ENCODE data around the gene RPSA. TPM values are rescaled to one million over a fixed set of nuclear protein-coding genes. Genes with fewer than 3 reads are reported as not detected.

RPSA gene
- total and polyA plus RNA-seq, 2 experiments from 2014 or later = 406 to 1,590 TPM

- Histone ChIP-seq H3K9me3 (ENCODE audit: low read depth) (no peaks in the 10 kb centered on the region), H3K4me2 (ENCODE audit: unreplicated experiment) (peak overlapping the region; percentile 81), H3K9me2 (ENCODE audit: insufficient read depth) (no peaks in the 10 kb centered on the region), H3K9ac (peak overlapping the region; percentile 95), H3K4me1 (ENCODE audit: insufficient read depth) (peaks cover 27% of the 10 kb centered on the region), H3K4me3 (peak overlapping the region; percentile 86), H3F3A (ENCODE audit: insufficient read depth) (peaks cover 34% of the 10 kb centered on the region), H3K27ac (peak overlapping the region; percentile 81), H3K36me3 (ENCODE audit: low read depth) (peaks cover 27% of the 10 kb centered on the region), H3K79me2 (ENCODE audit: insufficient read depth) (peaks cover 41% of the 10 kb centered on the region), H2AFZ (peak overlapping the region; percentile 87), H4K20me1 (ENCODE audit: insufficient read depth) (peaks cover 7% of the 10 kb centered on the region; the same call in 1 of the 2 replicates), H3K27me3 (replicated peaks; ENCODE audit: insufficient read depth) (no peaks in the 10 kb centered on the region)
- 63 to 64% methylated on average over 13 of the region's 13 CpGs for WGBS, 2 experiments (ENCODE audit: low coverage in 1 of 2, low lambda C conversion rate in 2 of 2, missing lambda C conversion rate in 2 of 2)
- TF ChIP-seq EZH2 (IDR thresholded peaks at IDR 0.05; ENCODE audit: insufficient read depth, poor library complexity, severe bottlenecking) = no peak
- TF ChIP-seq EZH2phosphoT487 (IDR thresholded peaks at IDR 0.05; ENCODE audit: insufficient read depth, low read depth) = no peak
- in situ Hi-C loops (cut with MboI) = no loop called here
- no peak for DNase-seq
Measured at GRCh38 chr3:39405687-39406367, 693 bp upstream of the RPSA start.

GRCh38 chr3:39407259-39407629 is 724 bp downstream of the RPSA start:
- Histone ChIP-seq H3K9me3 (ENCODE audit: low read depth) (no peaks in the 10 kb centered on the region), H3K27ac (peak overlapping the region; percentile 81), H3K9ac (peak overlapping the region; percentile 95), H3K4me1 (ENCODE audit: insufficient read depth) (peaks cover 27% of the 10 kb centered on the region), H3K79me2 (ENCODE audit: insufficient read depth) (peaks cover 41% of the 10 kb centered on the region), H3K36me3 (ENCODE audit: low read depth) (peaks cover 41% of the 10 kb centered on the region), H2AFZ (peak overlapping the region; percentile 87), H4K20me1 (ENCODE audit: insufficient read depth) (peaks cover 7% of the 10 kb centered on the region; the same call in 1 of the 2 replicates), H3K4me3 (peak overlapping the region; percentile 86), H3K9me2 (ENCODE audit: insufficient read depth) (no peaks in the 10 kb centered on the region), H3K4me2 (ENCODE audit: unreplicated experiment) (peak overlapping the region; percentile 81), H3F3A (ENCODE audit: insufficient read depth) (peaks cover 48% of the 10 kb centered on the region), H3K27me3 (replicated peaks; ENCODE audit: insufficient read depth) (no peaks in the 10 kb centered on the region)
- in situ Hi-C loops (cut with MboI) = no loop called here
- peak; percentile 45 for DNase-seq
- TF ChIP-seq EZH2 (IDR thresholded peaks at IDR 0.05; ENCODE audit: insufficient read depth, poor library complexity, severe bottlenecking) (no peak), EZH2phosphoT487 (IDR thresholded peaks at IDR 0.05; ENCODE audit: insufficient read depth, low read depth) (no peak)
- WGBS, 2 experiments (ENCODE audit: low coverage in 1 of 2, low lambda C conversion rate in 2 of 2, missing lambda C conversion rate in 2 of 2) = 4 to 5% methylated on average over 9 of the region's 9 CpGs

DNA sequence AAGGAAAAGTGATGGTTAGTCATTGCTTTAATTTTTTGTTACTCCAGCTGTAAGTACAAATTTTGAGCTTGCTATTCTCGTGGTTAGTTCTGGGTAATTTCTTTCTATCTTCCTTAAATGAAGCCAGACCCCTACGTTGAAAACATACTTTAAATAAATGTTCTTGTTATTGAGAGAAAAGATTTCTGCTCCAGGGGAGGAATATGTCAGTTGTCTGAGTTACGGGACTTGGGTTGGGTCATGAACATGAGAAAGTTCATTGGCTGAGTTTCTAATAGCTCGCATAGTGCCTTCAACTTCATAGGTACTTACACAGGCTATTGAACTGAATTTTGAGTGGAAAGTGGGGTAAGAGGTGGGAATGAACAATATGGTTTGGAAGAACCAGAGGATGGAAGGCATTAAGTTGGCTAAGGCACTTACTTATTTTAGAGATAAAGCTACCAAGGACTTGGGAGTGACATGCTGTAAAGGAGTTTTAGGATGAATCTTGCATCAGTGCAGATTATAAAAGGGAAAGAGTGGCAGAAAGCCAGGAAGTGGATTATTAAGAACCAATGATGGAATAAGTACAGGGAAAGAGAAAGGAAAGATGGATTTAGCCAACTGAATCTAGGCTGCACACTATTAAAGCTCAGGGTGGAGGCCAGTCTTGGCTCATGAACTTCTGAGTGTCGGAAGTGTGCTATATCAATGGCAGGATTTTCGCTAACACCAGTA is 1.4 kb downstream of the RPSA start:
- H3K4me3 ChIP-seq = peak overlapping the region; percentile 86
- H4K20me1 ChIP-seq (ENCODE audit: insufficient read depth) = peaks cover 7% of the 10 kb centered on the region; the same call in 1 of the 2 replicates
- no peaks in the 10 kb centered on the region for H3K9me3 ChIP-seq (ENCODE audit: low read depth)
- in situ Hi-C loops (cut with MboI) = no loop called here
- H3K27me3 ChIP-seq (replicated peaks; ENCODE audit: insufficient read depth) = no peaks in the 10 kb centered on the region
- H3K9me2 ChIP-seq (ENCODE audit: insufficient read depth) = no peaks in the 10 kb centered on the region
- peak overlapping the region; percentile 81 for H3K4me2 ChIP-seq (ENCODE audit: unreplicated experiment)
- no peak for TF ChIP-seq EZH2phosphoT487 (IDR thresholded peaks at IDR 0.05; ENCODE audit: insufficient read depth, low read depth)
- TF ChIP-seq EZH2 (IDR thresholded peaks at IDR 0.05; ENCODE audit: insufficient read depth, poor library complexity, severe bottlenecking) = no peak
- peak overlapping the region; percentile 81 for H3K27ac ChIP-seq
- peaks cover 48% of the 10 kb centered on the region for H3K36me3 ChIP-seq (ENCODE audit: low read depth)
- peak overlapping the region; percentile 95 for H3K9ac ChIP-seq
- 67 to 69% methylated on average over 6 of the region's 6 CpGs for WGBS, 2 experiments (ENCODE audit: low coverage in 1 of 2, low lambda C conversion rate in 2 of 2, missing lambda C conversion rate in 2 of 2)
- peaks cover 55% of the 10 kb centered on the region for H3F3A ChIP-seq (ENCODE audit: insufficient read depth)
- peak; percentile 38 for DNase-seq
- H2AFZ ChIP-seq = no peak overlapping the region
- peaks cover 41% of the 10 kb centered on the region for H3K79me2 ChIP-seq (ENCODE audit: insufficient read depth)
- peaks cover 27% of the 10 kb centered on the region for H3K4me1 ChIP-seq (ENCODE audit: insufficient read depth)

- Histone ChIP-seq H3K27me3 (replicated peaks; ENCODE audit: insufficient read depth) (no peaks in the 10 kb centered on the region), H3K79me2 (ENCODE audit: insufficient read depth) (peaks cover 41% of the 10 kb centered on the region), H2AFZ (no peak overlapping the region), H3K4me2 (ENCODE audit: unreplicated experiment) (peak overlapping the region; percentile 81), H3K4me1 (ENCODE audit: insufficient read depth) (peaks cover 27% of the 10 kb centered on the region), H3F3A (ENCODE audit: insufficient read depth) (peaks cover 63% of the 10 kb centered on the region), H4K20me1 (ENCODE audit: insufficient read depth) (peaks cover 7% of the 10 kb centered on the region; the same call in 1 of the 2 replicates), H3K9ac (peak overlapping the region; percentile 95), H3K9me2 (ENCODE audit: insufficient read depth) (no peaks in the 10 kb centered on the region), H3K36me3 (ENCODE audit: low read depth) (peaks cover 56% of the 10 kb centered on the region), H3K4me3 (peak overlapping the region; percentile 86), H3K27ac (peak overlapping the region; percentile 19; the same call in 1 of the 2 replicates), H3K9me3 (ENCODE audit: low read depth) (no peaks in the 10 kb centered on the region)
- in situ Hi-C loops (cut with MboI) = no loop called here
- DNase-seq = no peak
- TF ChIP-seq EZH2 (IDR thresholded peaks at IDR 0.05; ENCODE audit: insufficient read depth, poor library complexity, severe bottlenecking) (no peak), EZH2phosphoT487 (IDR thresholded peaks at IDR 0.05; ENCODE audit: insufficient read depth, low read depth) (no peak)
- 92 to 94% methylated on average over 21 of the region's 21 CpGs for WGBS, 2 experiments (ENCODE audit: low coverage in 1 of 2, low lambda C conversion rate in 2 of 2, missing lambda C conversion rate in 2 of 2)
Measured at GRCh38 chr3:39408493-39409372, 2.2 kb downstream of the RPSA start.
